Esophagus (tissue), 2 donors: Measurements from ENCODE around the gene GRAMD4. TPM values are rescaled to one million over a fixed set of nuclear protein-coding genes. Genes with fewer than 3 reads are reported as not detected.
A peak's percentile ranks its signal among the peaks of the same experiment; 100 is the strongest.

Source experiments
- H3K27ac ChIP-seq, 2 donors: one replicate each; pipeline ENCODE4 v1.5.1; 2013; ENCODE audit warnings: low read depth in 2 of 2, mild to moderate bottlenecking in 2 of 2, inconsistent platforms in 1 of 2, low read length in 1 of 2, moderate library complexity in 1 of 2
- H3K27me3 ChIP-seq, 2 donors: one replicate each; pipeline ENCODE4 v1.6.1; 2013; ENCODE audit warnings: low read length in 2 of 2, control low read depth in 1 of 2, mild to moderate bottlenecking in 1 of 2; ENCODE audit not compliant: insufficient read depth in 2 of 2, control insufficient read depth in 1 of 2
- H3K36me3 ChIP-seq, 2 donors: one replicate each; pipeline ENCODE4 v1.6.1; 2013; ENCODE audit warnings: low read length in 1 of 2; ENCODE audit not compliant: control insufficient read depth in 2 of 2, insufficient read depth in 2 of 2
- H3K4me1 ChIP-seq, 2 donors: one replicate each; pipeline ENCODE4 v1.6.1; 2013; ENCODE audit warnings: low read length in 1 of 2; ENCODE audit not compliant: control insufficient read depth in 2 of 2, insufficient read depth in 2 of 2
- H3K4me3 ChIP-seq, 2 donors: one replicate each; pipeline ENCODE4 v1.5.1; 2013; ENCODE audit warnings: low read length in 2 of 2, mild to moderate bottlenecking in 2 of 2, low read depth in 1 of 2, moderate library complexity in 1 of 2
- H3K9me3 ChIP-seq, 2 donors: one replicate each; pipeline ENCODE4 v1.6.1; 2013; ENCODE audit warnings: mild to moderate bottlenecking in 2 of 2, low read depth in 1 of 2, low read length in 1 of 2, moderate library complexity in 1 of 2; ENCODE audit not compliant: control insufficient read depth in 2 of 2, insufficient read depth in 1 of 2
- WGBS, 2 donors: extraction: QIAGEN DNeasy Blood & Tissue Kit; methylation state at CpG; one replicate each; pipeline ENCODE4 v1.1.7; 2013; 5-methylcytosine and 5-hydroxymethylcytosine counted together
- polyA plus RNA-seq, 2 donors: library from polyadenylated mRNA; stranded (reverse); fragments of 200-250 nt; gene quantifications; one replicate each; pipeline ENCODE4 v1.2.3, GENCODE V29; 2013
- donor health status: healthy with polysubstance abuse.
- donor health status: Bipolar disorder and iron deficiency.

The GRAMD4 gene
- polyA plus RNA-seq, 2 donors: 15.6 to 18.0 TPM

GRCh38 chr22:46679706-46680269 is 59.6 kb downstream of the GRAMD4 start:
- H3K27me3 ChIP-seq: no peaks in the 10 kb centered on the region
- 63 to 66% methylated on average over 16 of the region's 16 CpGs for WGBS, 2 donors
- H3K4me3 ChIP-seq: no peak overlapping the region
- H3K27ac ChIP-seq: no peak overlapping the region
- peaks cover 0 to 32% of the 10 kb centered on the region in 2 donors for H3K36me3 ChIP-seq
- H3K9me3 ChIP-seq: no peaks in the 10 kb centered on the region
- H3K4me1 ChIP-seq: peaks cover 0 to 3% of the 10 kb centered on the region in 2 donors

- Histone ChIP-seq H3K9me3 (no peaks in the 10 kb centered on the region), H3K27me3 (no peaks in the 10 kb centered on the region), H3K36me3 (peaks cover 0 to 21% of the 10 kb centered on the region in 2 donors), H3K4me3 (no peak overlapping the region), H3K4me1 (peaks cover 0 to 3% of the 10 kb centered on the region in 2 donors), H3K27ac (no peak overlapping the region)
- whole genome bisulfite sequencing, 2 donors: 78 to 85% methylated on average over 7 of the region's 7 CpGs
Measured at GRCh38 chr22:46681010-46681409, 60.8 kb downstream of the GRAMD4 start.

GRCh38 chr22:46682011-46682731 is 62.0 kb downstream of the GRAMD4 start:
- H3K27me3 ChIP-seq: no peaks in the 10 kb centered on the region
- H3K4me1 ChIP-seq: peaks cover 0 to 3% of the 10 kb centered on the region in 2 donors
- WGBS, 2 donors: 91 to 92% methylated on average over 19 of the region's 19 CpGs
- no peaks in the 10 kb centered on the region for H3K9me3 ChIP-seq
- H3K36me3 ChIP-seq: peaks cover 0 to 18% of the 10 kb centered on the region in 2 donors
- H3K4me3 ChIP-seq: no peak overlapping the region
- H3K27ac ChIP-seq: no peak overlapping the region

- no peaks in the 10 kb centered on the region for H3K9me3 ChIP-seq
- H3K36me3 ChIP-seq: peaks cover 0 to 13% of the 10 kb centered on the region in 2 donors
- H3K4me1 ChIP-seq: peaks cover 0 to 3% of the 10 kb centered on the region in 2 donors
- WGBS, 2 donors: 71 to 82% methylated on average over 10 of the region's 10 CpGs
- no peaks in the 10 kb centered on the region for H3K27me3 ChIP-seq
- no peak overlapping the region for H3K4me3 ChIP-seq
- H3K27ac ChIP-seq: no peak overlapping the region
Measured at GRCh38 chr22:46684706-46685105, 64.5 kb downstream of the GRAMD4 start.

GRCh38 chr22:46686221-46687047 is 66.2 kb downstream of the GRAMD4 start:
- Histone ChIP-seq H3K9me3 (no peaks in the 10 kb centered on the region), H3K36me3 (peaks cover 6 to 19% of the 10 kb centered on the region in 2 donors), H3K4me1 (peaks cover 0 to 3% of the 10 kb centered on the region in 2 donors), H3K27ac (peak overlapping the region in 1 of 2 donors; percentile 37), H3K27me3 (no peaks in the 10 kb centered on the region), H3K4me3 (no peak overlapping the region)
- 63 to 80% methylated on average over 33 of the region's 33 CpGs for WGBS, 2 donors

- 80 to 88% methylated on average over 15 of the region's 15 CpGs for WGBS, 2 donors
- Histone ChIP-seq H3K4me3 (no peak overlapping the region), H3K27me3 (no peaks in the 10 kb centered on the region), H3K4me1 (peaks cover 0 to 3% of the 10 kb centered on the region in 2 donors), H3K9me3 (no peaks in the 10 kb centered on the region), H3K27ac (no peak overlapping the region), H3K36me3 (peaks cover 6 to 25% of the 10 kb centered on the region in 2 donors)
Measured at GRCh38 chr22:46687048-46687444, 66.9 kb downstream of the GRAMD4 start.

- WGBS, 2 donors: 81 to 87% methylated on average over 15 of the region's 15 CpGs
- Histone ChIP-seq H3K4me1 (peaks cover 0 to 3% of the 10 kb centered on the region in 2 donors), H3K9me3 (no peaks in the 10 kb centered on the region), H3K27ac (no peak overlapping the region), H3K4me3 (no peak overlapping the region), H3K36me3 (peaks cover 6 to 25% of the 10 kb centered on the region in 2 donors), H3K27me3 (no peaks in the 10 kb centered on the region)
Measured at GRCh38 chr22:46687460-46687859, 67.3 kb downstream of the GRAMD4 start.

GRCh38 chr22:46688949-46689348 is 68.8 kb downstream of the GRAMD4 start:
- Histone ChIP-seq H3K4me1 (peaks cover 0 to 3% of the 10 kb centered on the region in 2 donors), H3K4me3 (no peak overlapping the region), H3K27me3 (no peaks in the 10 kb centered on the region), H3K36me3 (peaks cover 6 to 35% of the 10 kb centered on the region in 2 donors), H3K9me3 (no peaks in the 10 kb centered on the region), H3K27ac (peak overlapping the region in 1 of 2 donors; percentile 29)
- 52 to 55% methylated on average over 11 of the region's 11 CpGs for WGBS, 2 donors

- Histone ChIP-seq H3K36me3 (peaks cover 12 to 43% of the 10 kb centered on the region in 2 donors), H3K27ac (no peak overlapping the region), H3K9me3 (no peaks in the 10 kb centered on the region), H3K4me1 (peaks cover 0 to 3% of the 10 kb centered on the region in 2 donors), H3K27me3 (no peaks in the 10 kb centered on the region), H3K4me3 (no peak overlapping the region)
- WGBS, 2 donors: 92 to 94% methylated on average over 20 of the region's 20 CpGs
Measured at GRCh38 chr22:46690146-46690545, 70.0 kb downstream of the GRAMD4 start.
